Coronary artery (tissue), 2 donors: ENCODE results near the gene MSGN1.

ENCODE experiments used
- DNase-seq: peaks from one replicate; pipeline ENCODE4 v3.0.0-alpha.2; 2017; ENCODE audit warnings: low spot score
- H3K27ac ChIP-seq, 2 donors: fragments of 200-600 bp; sonication (generic); one replicate each; pipeline ENCODE4 v1.5.1; 2016 to 2019
- H3K4me3 ChIP-seq: fragments of 200-600 bp; sonication (generic); 2 replicates; pipeline ENCODE4 v1.5.1; 2016; ENCODE audit warnings: mild to moderate bottlenecking, moderate library complexity
- CTCF ChIP-seq: fragments of 200-600 bp; sonication (generic); IDR thresholded peaks from one replicate; pipeline ENCODE4 v1.5.1; 2019; ENCODE audit warnings: antibody characterized with exemption

MSGN1 gene

GRCh38 chr2:17847236-17847635, 31.0 kb downstream of the MSGN1 start:
- Histone ChIP-seq H3K27ac (no peak overlapping the region), H3K4me3 (no peak overlapping the region)
- DNase-seq = no peak
- TF ChIP-seq CTCF = no peak

- TF ChIP-seq CTCF = no peak
- DNase-seq = no peak
- no peak overlapping the region for H3K27ac ChIP-seq
- H3K4me3 ChIP-seq = no peak overlapping the region
These were observed 33.0 kb downstream of the MSGN1 start for GRCh38 chr2:17849275-17849674.

GRCh38 chr2:17850151-17850550, 33.9 kb downstream of the MSGN1 start:
- DNase-seq = no peak
- no peak overlapping the region for H3K4me3 ChIP-seq
- no peak for TF ChIP-seq CTCF
- no peak overlapping the region for H3K27ac ChIP-seq

GRCh38 chr2:17851731-17852585, 35.7 kb downstream of the MSGN1 start:
- H3K27ac ChIP-seq = no peak overlapping the region
- peak; percentile 78 for TF ChIP-seq CTCF
- DNase-seq = no peak
- H3K4me3 ChIP-seq = no peak overlapping the region

- no peak for TF ChIP-seq CTCF
- Histone ChIP-seq H3K4me3 (no peak overlapping the region), H3K27ac (no peak overlapping the region)
- DNase-seq = no peak
These were observed 37.5 kb downstream of the MSGN1 start for GRCh38 chr2:17853799-17854198.

- H3K4me3 ChIP-seq = no peak overlapping the region
- no peak for DNase-seq
- no peak overlapping the region for H3K27ac ChIP-seq
- no peak for TF ChIP-seq CTCF
These were observed 40.8 kb downstream of the MSGN1 start for GRCh38 chr2:17857021-17857420.

GRCh38 chr2:17858064-17858463, 41.8 kb downstream of the MSGN1 start:
- no peak overlapping the region for H3K4me3 ChIP-seq
- no peak for DNase-seq
- no peak for TF ChIP-seq CTCF
- no peak overlapping the region for H3K27ac ChIP-seq
